IMR-90 (cell line): ENCODE results near the gene ZSWIM9. TPM values are rescaled to one million over a fixed set of nuclear protein-coding genes. Genes with fewer than 3 reads are reported as not detected.

ENCODE experiments used
- ATAC-seq: fragments of 200-7000 bp; cut with Tn5 transposase; 2 replicates; pipeline ENCODE4 v1.9.1; 2020; ENCODE audit warnings: low read depth, mild to moderate bottlenecking, moderate library complexity
- BruUV-seq: library from RNA; stranded (reverse); fragments of 400-500 nt; replicated peaks from 2 replicates; lab custom pipeline; 2021; lab: Mats Ljungman, UMichigan
- CTCF ChIA-PET: fragments of 300-600 bp; formaldehyde crosslinking; extraction: SDS; loops from one replicate; lab custom pipeline; 2021; ENCODE audit warnings: antibody characterized with exemption; lab: Yijun Ruan, JAX
- POLR2A ChIA-PET: fragments of 300-600 bp; sonication (Branson Sonifier 250); formaldehyde crosslinking; loops from one replicate; lab custom pipeline; 2022; ENCODE audit warnings: antibody characterized with exemption; ENCODE audit not compliant: unreplicated experiment; lab: Charles Lee
- DNase-seq: peaks from one replicate; pipeline ENCODE4 v3.0.0; 2013
- H2AFZ ChIP-seq: replicated peaks from 2 replicates; pipeline ENCODE3; 2013; ENCODE audit warnings: low read length, mild to moderate bottlenecking; ENCODE audit not compliant: poor library complexity
- H2AK5ac ChIP-seq: 2 replicates; pipeline ENCODE4 v1.6.1; 2013; ENCODE audit warnings: low read depth, low read length, inconsistent platforms
- H2AK9ac ChIP-seq: replicated peaks from 2 replicates; pipeline ENCODE3; 2013; ENCODE audit warnings: mild to moderate bottlenecking, low read depth, low read length, moderate library complexity; ENCODE audit not compliant: poor library complexity
- H2BK120ac ChIP-seq: 2 replicates; pipeline ENCODE4 v1.6.1; 2013; ENCODE audit warnings: low read depth, low read length, inconsistent platforms
- H2BK15ac ChIP-seq: 3 replicates; pipeline ENCODE4 v1.6.1; 2013; ENCODE audit warnings: low read depth, low read length, inconsistent platforms
- H2BK20ac ChIP-seq: 2 replicates; pipeline ENCODE4 v1.6.1; 2013; ENCODE audit warnings: low read depth, mild to moderate bottlenecking, inconsistent platforms, low read length, moderate library complexity
- H2BK5ac ChIP-seq: 2 replicates; pipeline ENCODE4 v1.6.1; 2013; ENCODE audit warnings: mild to moderate bottlenecking, low read depth, low read length, inconsistent platforms; ENCODE audit not compliant: poor library complexity, severe bottlenecking
- H3K14ac ChIP-seq: replicated peaks from 2 replicates; pipeline ENCODE4 v1.6.1; 2013; ENCODE audit warnings: low read depth, low read length, inconsistent platforms
- H3K18ac ChIP-seq: 2 replicates; pipeline ENCODE4 v1.6.1; 2013; ENCODE audit warnings: low read depth, low read length, control low read depth
- H3K23ac ChIP-seq: 2 replicates; pipeline ENCODE4 v1.6.1; 2013; ENCODE audit warnings: low read depth, low read length, inconsistent platforms
- H3K27ac ChIP-seq: 2 replicates; pipeline ENCODE4 v1.5.1; 2013; ENCODE audit warnings: mild to moderate bottlenecking, control low read depth, low read length; ENCODE audit not compliant: insufficient read depth
- H3K27me3 ChIP-seq: 2 replicates; pipeline ENCODE4 v1.6.1; 2013; ENCODE audit warnings: low read length; ENCODE audit not compliant: control insufficient read depth, insufficient read depth
- H3K36me3 ChIP-seq: 2 replicates; pipeline ENCODE4 v1.6.1; 2013; ENCODE audit warnings: low read length, mixed read lengths; ENCODE audit not compliant: control insufficient read depth, insufficient read depth
- H3K4ac ChIP-seq: 2 replicates; pipeline ENCODE4 v1.6.1; 2013; ENCODE audit warnings: low read depth, low read length, inconsistent platforms
- H3K4me1 ChIP-seq: 2 replicates; pipeline ENCODE4 v1.6.1; 2013; ENCODE audit warnings: low read length, mixed read lengths; ENCODE audit not compliant: control insufficient read depth, insufficient read depth
- H3K4me2 ChIP-seq: 2 replicates; pipeline ENCODE4 v1.6.1; 2013; ENCODE audit warnings: low read depth, mild to moderate bottlenecking, control low read depth, low read length, moderate library complexity
- H3K4me3 ChIP-seq: 2 replicates; pipeline ENCODE4 v1.5.1; 2013; ENCODE audit warnings: low read depth, mild to moderate bottlenecking, control low read depth, low read length, moderate library complexity; ENCODE audit not compliant: insufficient read depth
- H3K56ac ChIP-seq: 2 replicates; pipeline ENCODE4 v1.6.1; 2013; ENCODE audit warnings: low read length, inconsistent platforms; ENCODE audit not compliant: insufficient read depth; ENCODE audit errors: extremely low read depth
- H3K79me1 ChIP-seq, 2 experiments: 2 replicates each; pipeline ENCODE4 v1.6.1; 2013; ENCODE audit warnings: low read length in 2 of 2, inconsistent platforms in 1 of 2, low read depth in 1 of 2
- H3K9ac ChIP-seq: 2 replicates; pipeline ENCODE4 v1.6.1; 2013; ENCODE audit warnings: low read depth, low read length, control low read depth
- H3K9me1 ChIP-seq: 2 replicates; pipeline ENCODE4 v1.6.1; 2013; ENCODE audit warnings: low read length, inconsistent platforms; ENCODE audit not compliant: insufficient read depth
- H3K9me3 ChIP-seq: 2 replicates; pipeline ENCODE4 v1.6.1; 2013; ENCODE audit warnings: low read length; ENCODE audit not compliant: control insufficient read depth, insufficient read depth
- H4K20me1 ChIP-seq: 2 replicates; pipeline ENCODE4 v1.6.1; 2013; ENCODE audit warnings: low read length, inconsistent platforms; ENCODE audit not compliant: insufficient read depth
- H4K5ac ChIP-seq: 2 replicates; pipeline ENCODE4 v1.6.1; 2013; ENCODE audit warnings: mild to moderate bottlenecking, low read depth, low read length, control low read depth
- H4K8ac ChIP-seq, 2 experiments: 2 replicates each; pipeline ENCODE4 v1.6.1; 2013; ENCODE audit warnings: low read depth in 2 of 2, low read length in 2 of 2, control low read depth in 1 of 2, inconsistent platforms in 1 of 2
- H4K91ac ChIP-seq: 2 replicates; pipeline ENCODE4 v1.6.1; 2013; ENCODE audit warnings: low read depth, low read length, inconsistent platforms; ENCODE audit not compliant: insufficient read depth
- CEBPB ChIP-seq: IDR thresholded peaks from 2 replicates; pipeline ENCODE4 v1.6.1; 2012; ENCODE audit warnings: low read depth, low read length, improper control_type of control experiment
- CHD1 ChIP-seq: IDR thresholded peaks from 2 replicates; pipeline ENCODE4 v1.6.1; 2012; ENCODE audit warnings: low read depth, low read length, improper control_type of control experiment
- FOS ChIP-seq: fragments of 150-350 bp; IDR thresholded peaks from 2 replicates; pipeline ENCODE4 v1.6.1; 2016; ENCODE audit warnings: low read depth, low read length
- MAFK ChIP-seq: IDR thresholded peaks from 2 replicates; pipeline ENCODE4 v1.6.1; 2012; ENCODE audit warnings: low read depth, low read length, improper control_type of control experiment
- MAZ ChIP-seq: IDR thresholded peaks from 2 replicates; pipeline ENCODE4 v1.6.1; 2012; ENCODE audit warnings: low read depth, mild to moderate bottlenecking, low read length, improper control_type of control experiment, moderate library complexity, borderline replicate concordance
- MXI1 ChIP-seq: IDR thresholded peaks from 2 replicates; pipeline ENCODE4 v1.6.1; 2012; ENCODE audit warnings: low read depth, mild to moderate bottlenecking, low read length, moderate library complexity, borderline replicate concordance
- RAD21 ChIP-seq: IDR thresholded peaks from 2 replicates; pipeline ENCODE4 v1.6.1; 2012; ENCODE audit warnings: low read length, improper control_type of control experiment
- RCOR1 ChIP-seq: IDR thresholded peaks from 2 replicates; pipeline ENCODE4 v1.6.1; 2012; ENCODE audit warnings: mild to moderate bottlenecking, low read length, improper control_type of control experiment; ENCODE audit not compliant: insufficient replicate concordance
- RFX5 ChIP-seq: IDR thresholded peaks from 2 replicates; pipeline ENCODE4 v1.8.0; 2012; ENCODE audit warnings: low read depth, mild to moderate bottlenecking, low read length, moderate library complexity
- SMC3 ChIP-seq: fragments of 150-350 bp; IDR thresholded peaks from 2 replicates; pipeline ENCODE4 v1.6.1; 2016; ENCODE audit warnings: low read depth, mild to moderate bottlenecking, antibody characterized with exemption, low read length, moderate library complexity
- WGBS, 2 experiments: methylation state at CpG; one replicate each; pipeline versions ENCODE4 v1.1.5 to v1.1.7; 2013; ENCODE audit warnings: missing lambda C conversion rate in 2 of 2; ENCODE audit not compliant: insufficient read length in 1 of 2; ENCODE audit errors: extremely low coverage in 2 of 2; 5-methylcytosine and 5-hydroxymethylcytosine counted together
- dilution Hi-C: fragments of 300-500 bp; cut with HindIII; formaldehyde crosslinking; loops from one replicate; pipeline ENCODE4 v1.14.3; 2018; ENCODE audit warnings: low sequenced_read_pairs; ENCODE audit not compliant: unreplicated experiment
- in situ Hi-C: fragments of 300-500 bp; cut with MboI; formaldehyde crosslinking; loops from 3 replicates; pipeline ENCODE4 v1.14.3; 2019; ENCODE audit warnings: low sequenced_read_pairs, inconsistent platforms, mixed read lengths
- intact Hi-C: fragments of 100-400 bp; cut with micrococcal nuclease; formaldehyde crosslinking; loops from 2 replicates; pipeline ENCODE4 v1.10.0; 2022
- polyA plus RNA-seq, 3 experiments: library from polyadenylated mRNA; depleted of rRNA; stranded (reverse); fragments of >200 nt; gene quantifications; 2 replicates each; pipeline ENCODE4 v1.2.3, GENCODE V29; 2012; ENCODE audit warnings: low replicate concordance in 1 of 3
- total RNA-seq: library from RNA; depleted of rRNA; stranded (reverse); fragments of >200 nt; gene quantifications from 2 replicates; pipeline ENCODE4 v1.2.3, GENCODE V29; 2012
- TF ChIP-seq, protein P1 (sequence below): conservative IDR thresholded peaks from 2 replicates; pipeline ENCODE4 v1.5.1; 2012; ENCODE audit warnings: mild to moderate bottlenecking, low read depth, low read length, improper control_type of control experiment
- TF ChIP-seq, protein P2 (sequence below): fragments of 150-350 bp; IDR thresholded peaks from 2 replicates; pipeline ENCODE4 v1.6.1; 2017; ENCODE audit warnings: mild to moderate bottlenecking, antibody characterized with exemption, low read length, low read depth

ZSWIM9 gene
- total and polyA plus RNA-seq, 2 of the 4 experiments (the other 2 are of a cell fraction) = 0.54 to 2.2 TPM

DNA sequence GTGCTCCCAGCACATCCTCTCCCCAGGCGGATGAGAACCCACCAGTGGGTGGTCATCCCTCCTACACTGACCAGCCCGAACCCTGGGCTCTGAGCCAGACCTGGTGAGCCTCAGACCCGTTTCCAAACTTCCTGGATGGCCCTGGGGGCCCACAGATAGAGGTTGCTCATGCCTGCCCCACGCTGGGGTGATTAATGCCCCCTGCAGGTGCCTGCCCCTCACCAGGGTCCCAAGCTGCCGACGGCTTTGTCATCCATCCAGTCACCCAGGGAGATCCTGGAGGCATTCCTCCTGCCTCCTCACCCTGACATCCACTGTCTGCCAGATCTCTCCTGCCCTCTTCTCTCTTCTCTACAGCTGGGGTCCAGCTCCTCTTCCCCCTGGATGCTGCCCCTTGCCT, 31.4 kb upstream of the ZSWIM9 start:
- Histone ChIP-seq H2AK9ac (no peak overlapping the region), H2AFZ (no peak overlapping the region), H3K4me1 (no peaks in the 10 kb centered on the region), H3K27ac (no peak overlapping the region), H4K8ac (no peak overlapping the region), H4K91ac (no peak overlapping the region), H3K23ac (no peak overlapping the region), H4K5ac (no peak overlapping the region), H2AK5ac (no peak overlapping the region), H3K4me2 (no peak overlapping the region), H3K9me1 (no peaks in the 10 kb centered on the region), H3K36me3 (peaks cover 5% of the 10 kb centered on the region), H2BK120ac (no peak overlapping the region), H3K79me1 (no peaks in the 10 kb centered on the region), H3K14ac (no peak overlapping the region), H4K20me1 (no peaks in the 10 kb centered on the region; the same call in none of the 2 replicates), H3K18ac (no peak overlapping the region), H2BK5ac (no peak overlapping the region), H2BK15ac (no peak overlapping the region), H3K4ac (no peak overlapping the region), H3K9ac (no peak overlapping the region), H2BK20ac (no peak overlapping the region), H3K9me3 (no peaks in the 10 kb centered on the region), H3K27me3 (no peaks in the 10 kb centered on the region), H3K56ac (no peak overlapping the region), H3K4me3 (no peak overlapping the region)
- in situ Hi-C loops = no loop called here
- WGBS, 2 experiments = 87% methylated on average over 3 of the region's 6 CpGs; no CpG with 5 or more reads in 1 of the 2 experiments
- TF ChIP-seq MAZ (no peak), FOS (no peak), SMC3 (no peak), RFX5 (no peak), RCOR1 (no peak), MXI1 (no peak), CEBPB (no peak), MAFK (no peak), CHD1 (no peak), RAD21 (no peak)
- TF ChIP-seq, protein P1, sequence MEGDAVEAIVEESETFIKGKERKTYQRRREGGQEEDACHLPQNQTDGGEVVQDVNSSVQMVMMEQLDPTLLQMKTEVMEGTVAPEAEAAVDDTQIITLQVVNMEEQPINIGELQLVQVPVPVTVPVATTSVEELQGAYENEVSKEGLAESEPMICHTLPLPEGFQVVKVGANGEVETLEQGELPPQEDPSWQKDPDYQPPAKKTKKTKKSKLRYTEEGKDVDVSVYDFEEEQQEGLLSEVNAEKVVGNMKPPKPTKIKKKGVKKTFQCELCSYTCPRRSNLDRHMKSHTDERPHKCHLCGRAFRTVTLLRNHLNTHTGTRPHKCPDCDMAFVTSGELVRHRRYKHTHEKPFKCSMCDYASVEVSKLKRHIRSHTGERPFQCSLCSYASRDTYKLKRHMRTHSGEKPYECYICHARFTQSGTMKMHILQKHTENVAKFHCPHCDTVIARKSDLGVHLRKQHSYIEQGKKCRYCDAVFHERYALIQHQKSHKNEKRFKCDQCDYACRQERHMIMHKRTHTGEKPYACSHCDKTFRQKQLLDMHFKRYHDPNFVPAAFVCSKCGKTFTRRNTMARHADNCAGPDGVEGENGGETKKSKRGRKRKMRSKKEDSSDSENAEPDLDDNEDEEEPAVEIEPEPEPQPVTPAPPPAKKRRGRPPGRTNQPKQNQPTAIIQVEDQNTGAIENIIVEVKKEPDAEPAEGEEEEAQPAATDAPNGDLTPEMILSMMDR = no peak
- TF ChIP-seq, protein P2, sequence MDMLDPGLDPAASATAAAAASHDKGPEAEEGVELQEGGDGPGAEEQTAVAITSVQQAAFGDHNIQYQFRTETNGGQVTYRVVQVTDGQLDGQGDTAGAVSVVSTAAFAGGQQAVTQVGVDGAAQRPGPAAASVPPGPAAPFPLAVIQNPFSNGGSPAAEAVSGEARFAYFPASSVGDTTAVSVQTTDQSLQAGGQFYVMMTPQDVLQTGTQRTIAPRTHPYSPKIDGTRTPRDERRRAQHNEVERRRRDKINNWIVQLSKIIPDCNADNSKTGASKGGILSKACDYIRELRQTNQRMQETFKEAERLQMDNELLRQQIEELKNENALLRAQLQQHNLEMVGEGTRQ = no peak
- ChIA-PET POLR2A (no interaction called here), CTCF (no interaction called here)
- no peak for DNase-seq
- no TSS peak for BruUV-seq
- ATAC-seq = no peak
- intact Hi-C loops = no loop called here
- dilution Hi-C loops = no loop called here
